ENCODE measurements around the gene HOXA7.

DNA sequence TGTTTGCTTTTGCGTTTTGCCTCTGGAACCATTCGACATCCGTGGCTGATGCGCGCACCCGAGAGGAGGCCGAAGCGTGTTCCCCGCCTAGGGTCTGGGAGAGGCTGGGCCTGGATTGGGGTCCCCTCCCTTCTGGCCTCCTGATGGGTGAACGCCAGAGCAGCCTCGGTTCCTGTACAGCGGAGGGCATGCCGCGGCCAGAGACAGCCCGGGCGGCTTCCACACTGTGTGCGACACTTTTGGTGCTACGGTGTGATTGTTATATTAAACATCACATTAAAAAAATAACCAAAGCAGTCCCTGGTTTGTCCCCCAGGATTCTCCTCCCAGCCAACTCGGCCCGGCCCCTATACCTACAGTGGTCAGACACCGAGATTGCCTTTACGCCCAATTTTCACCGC lies 3.7 kb upstream of the HOXA7 start:
- TF ChIP-seq, protein P1, sequence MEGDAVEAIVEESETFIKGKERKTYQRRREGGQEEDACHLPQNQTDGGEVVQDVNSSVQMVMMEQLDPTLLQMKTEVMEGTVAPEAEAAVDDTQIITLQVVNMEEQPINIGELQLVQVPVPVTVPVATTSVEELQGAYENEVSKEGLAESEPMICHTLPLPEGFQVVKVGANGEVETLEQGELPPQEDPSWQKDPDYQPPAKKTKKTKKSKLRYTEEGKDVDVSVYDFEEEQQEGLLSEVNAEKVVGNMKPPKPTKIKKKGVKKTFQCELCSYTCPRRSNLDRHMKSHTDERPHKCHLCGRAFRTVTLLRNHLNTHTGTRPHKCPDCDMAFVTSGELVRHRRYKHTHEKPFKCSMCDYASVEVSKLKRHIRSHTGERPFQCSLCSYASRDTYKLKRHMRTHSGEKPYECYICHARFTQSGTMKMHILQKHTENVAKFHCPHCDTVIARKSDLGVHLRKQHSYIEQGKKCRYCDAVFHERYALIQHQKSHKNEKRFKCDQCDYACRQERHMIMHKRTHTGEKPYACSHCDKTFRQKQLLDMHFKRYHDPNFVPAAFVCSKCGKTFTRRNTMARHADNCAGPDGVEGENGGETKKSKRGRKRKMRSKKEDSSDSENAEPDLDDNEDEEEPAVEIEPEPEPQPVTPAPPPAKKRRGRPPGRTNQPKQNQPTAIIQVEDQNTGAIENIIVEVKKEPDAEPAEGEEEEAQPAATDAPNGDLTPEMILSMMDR (tag by site-specific recombination; IDR thresholded peaks at IDR 0.05), result no peak
- TF ChIP-seq ZNF664 (tag by site-specific recombination; IDR thresholded peaks at IDR 0.05) (no peak), GLIS2 (tag by site-specific recombination; IDR thresholded peaks at IDR 0.05) (peak; percentile 55), ZNF174 (tag by site-specific recombination; IDR thresholded peaks at IDR 0.05) (no peak), ZNF510 (tag by site-specific recombination; IDR thresholded peaks at IDR 0.05; ENCODE audit: insufficient replicate concordance) (no peak), ZNF24 (tag by site-specific recombination; IDR thresholded peaks at IDR 0.05) (no peak), ZNF776 (tag by site-specific recombination; IDR thresholded peaks at IDR 0.05; ENCODE audit: borderline replicate concordance) (no peak), ZNF501 (tag by site-specific recombination; IDR thresholded peaks at IDR 0.05) (no peak; the same call in 1 of the 2 replicates), ZNF292 (tag by site-specific recombination; IDR thresholded peaks at IDR 0.05; ENCODE audit: borderline replicate concordance, low read depth) (no peak), GLI4 (tag by site-specific recombination; IDR thresholded peaks at IDR 0.05) (no peak), ZNF76 (tag by site-specific recombination; IDR thresholded peaks at IDR 0.05; ENCODE audit: borderline replicate concordance, low read depth) (no peak)
- TF ChIP-seq, protein P2, sequence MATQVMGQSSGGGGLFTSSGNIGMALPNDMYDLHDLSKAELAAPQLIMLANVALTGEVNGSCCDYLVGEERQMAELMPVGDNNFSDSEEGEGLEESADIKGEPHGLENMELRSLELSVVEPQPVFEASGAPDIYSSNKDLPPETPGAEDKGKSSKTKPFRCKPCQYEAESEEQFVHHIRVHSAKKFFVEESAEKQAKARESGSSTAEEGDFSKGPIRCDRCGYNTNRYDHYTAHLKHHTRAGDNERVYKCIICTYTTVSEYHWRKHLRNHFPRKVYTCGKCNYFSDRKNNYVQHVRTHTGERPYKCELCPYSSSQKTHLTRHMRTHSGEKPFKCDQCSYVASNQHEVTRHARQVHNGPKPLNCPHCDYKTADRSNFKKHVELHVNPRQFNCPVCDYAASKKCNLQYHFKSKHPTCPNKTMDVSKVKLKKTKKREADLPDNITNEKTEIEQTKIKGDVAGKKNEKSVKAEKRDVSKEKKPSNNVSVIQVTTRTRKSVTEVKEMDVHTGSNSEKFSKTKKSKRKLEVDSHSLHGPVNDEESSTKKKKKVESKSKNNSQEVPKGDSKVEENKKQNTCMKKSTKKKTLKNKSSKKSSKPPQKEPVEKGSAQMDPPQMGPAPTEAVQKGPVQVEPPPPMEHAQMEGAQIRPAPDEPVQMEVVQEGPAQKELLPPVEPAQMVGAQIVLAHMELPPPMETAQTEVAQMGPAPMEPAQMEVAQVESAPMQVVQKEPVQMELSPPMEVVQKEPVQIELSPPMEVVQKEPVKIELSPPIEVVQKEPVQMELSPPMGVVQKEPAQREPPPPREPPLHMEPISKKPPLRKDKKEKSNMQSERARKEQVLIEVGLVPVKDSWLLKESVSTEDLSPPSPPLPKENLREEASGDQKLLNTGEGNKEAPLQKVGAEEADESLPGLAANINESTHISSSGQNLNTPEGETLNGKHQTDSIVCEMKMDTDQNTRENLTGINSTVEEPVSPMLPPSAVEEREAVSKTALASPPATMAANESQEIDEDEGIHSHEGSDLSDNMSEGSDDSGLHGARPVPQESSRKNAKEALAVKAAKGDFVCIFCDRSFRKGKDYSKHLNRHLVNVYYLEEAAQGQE (tag by site-specific recombination; IDR thresholded peaks at IDR 0.05), result no peak
- TF ChIP-seq, protein P3, sequence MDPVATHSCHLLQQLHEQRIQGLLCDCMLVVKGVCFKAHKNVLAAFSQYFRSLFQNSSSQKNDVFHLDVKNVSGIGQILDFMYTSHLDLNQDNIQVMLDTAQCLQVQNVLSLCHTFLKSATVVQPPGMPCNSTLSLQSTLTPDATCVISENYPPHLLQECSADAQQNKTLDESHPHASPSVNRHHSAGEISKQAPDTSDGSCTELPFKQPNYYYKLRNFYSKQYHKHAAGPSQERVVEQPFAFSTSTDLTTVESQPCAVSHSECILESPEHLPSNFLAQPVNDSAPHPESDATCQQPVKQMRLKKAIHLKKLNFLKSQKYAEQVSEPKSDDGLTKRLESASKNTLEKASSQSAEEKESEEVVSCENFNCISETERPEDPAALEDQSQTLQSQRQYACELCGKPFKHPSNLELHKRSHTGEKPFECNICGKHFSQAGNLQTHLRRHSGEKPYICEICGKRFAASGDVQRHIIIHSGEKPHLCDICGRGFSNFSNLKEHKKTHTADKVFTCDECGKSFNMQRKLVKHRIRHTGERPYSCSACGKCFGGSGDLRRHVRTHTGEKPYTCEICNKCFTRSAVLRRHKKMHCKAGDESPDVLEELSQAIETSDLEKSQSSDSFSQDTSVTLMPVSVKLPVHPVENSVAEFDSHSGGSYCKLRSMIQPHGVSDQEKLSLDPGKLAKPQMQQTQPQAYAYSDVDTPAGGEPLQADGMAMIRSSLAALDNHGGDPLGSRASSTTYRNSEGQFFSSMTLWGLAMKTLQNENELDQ (tag by site-specific recombination; IDR thresholded peaks at IDR 0.05; ENCODE audit: low read depth), result no peak
- TF ChIP-seq, protein P4, sequence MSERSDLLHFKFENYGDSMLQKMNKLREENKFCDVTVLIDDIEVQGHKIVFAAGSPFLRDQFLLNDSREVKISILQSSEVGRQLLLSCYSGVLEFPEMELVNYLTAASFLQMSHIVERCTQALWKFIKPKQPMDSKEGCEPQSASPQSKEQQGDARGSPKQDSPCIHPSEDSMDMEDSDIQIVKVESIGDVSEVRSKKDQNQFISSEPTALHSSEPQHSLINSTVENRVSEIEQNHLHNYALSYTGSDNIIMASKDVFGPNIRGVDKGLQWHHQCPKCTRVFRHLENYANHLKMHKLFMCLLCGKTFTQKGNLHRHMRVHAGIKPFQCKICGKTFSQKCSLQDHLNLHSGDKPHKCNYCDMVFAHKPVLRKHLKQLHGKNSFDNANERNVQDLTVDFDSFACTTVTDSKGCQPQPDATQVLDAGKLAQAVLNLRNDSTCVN (tag by site-specific recombination; optimal IDR thresholded peaks at IDR 0.05), result peak; percentile 22
